DMS153 treated with DMSO at 0.1 percent for 48 hours (cell line): ENCODE data around the gene MKI67.

Experiments
- DNase-seq: peaks from one replicate; lab custom pipeline; 2025; ENCODE audit not compliant: unreplicated experiment; lab: John Stamatoyannopoulos, UW

The MKI67 gene

GRCh38 chr10:128054163-128054970, 71.9 kb downstream of the MKI67 start:
- DNase-seq: no peak

- no peak for DNase-seq
These were observed 72.9 kb downstream of the MKI67 start for GRCh38 chr10:128053356-128053755.

GRCh38 chr10:128052696-128053095, 73.5 kb downstream of the MKI67 start:
- no peak for DNase-seq

GRCh38 chr10:128051548-128051947, 74.7 kb downstream of the MKI67 start:
- DNase-seq: no peak

GRCh38 chr10:128050936-128051335, 75.3 kb downstream of the MKI67 start:
- DNase-seq: no peak

- no peak for DNase-seq
These were observed 76.1 kb downstream of the MKI67 start for GRCh38 chr10:128050121-128050516.

GRCh38 chr10:128049226-128050120, 76.8 kb downstream of the MKI67 start:
- DNase-seq: no peak

- no peak for DNase-seq
These were observed 77.4 kb downstream of the MKI67 start for GRCh38 chr10:128048819-128049210.

GRCh38 chr10:128047991-128048818, 78.0 kb downstream of the MKI67 start:
- no peak for DNase-seq

- DNase-seq: no peak
These were observed 78.9 kb downstream of the MKI67 start for GRCh38 chr10:128047351-128047750.

- no peak for DNase-seq
These were observed 79.3 kb downstream of the MKI67 start for GRCh38 chr10:128046953-128047290.
